HG02840 (cell line): ENCODE results near the gene IFRD1.
"Not testable (repeated sequence)": the region's sequence is repeated elsewhere in the genome, so short reads cannot be mapped to it uniquely, and the experiment has no call there.

Experiments
- ATAC-seq: cut with Tn5 transposase; IDR thresholded peaks from one replicate; pipeline ENCODE4 v1.9.1; 2021; ENCODE audit warnings: mild to moderate bottlenecking, moderate library complexity, moderate number of reproducible peaks; ENCODE audit not compliant: unreplicated experiment, low FRiP score

Gene IFRD1

DNA sequence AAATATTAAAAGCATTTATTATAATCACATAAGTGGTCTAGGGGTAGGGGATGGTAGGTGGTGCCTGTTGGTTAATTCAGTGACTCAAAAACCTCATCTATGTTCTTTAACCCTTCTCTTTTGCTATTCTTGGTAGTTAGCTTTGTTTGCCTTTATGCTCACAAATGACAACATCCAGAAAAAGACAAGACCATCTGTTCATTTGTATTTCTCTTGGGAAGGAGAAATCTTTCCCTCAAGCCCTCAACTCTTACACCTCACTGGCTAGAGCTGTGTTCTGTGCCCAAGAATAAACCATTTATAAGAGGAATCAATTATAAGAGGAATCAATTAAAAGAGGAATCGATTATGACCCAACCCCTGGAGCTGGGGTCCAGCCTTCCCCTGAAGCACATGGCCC lies 10.8 kb upstream of the IFRD1 start:
- no peak for ATAC-seq

- ATAC-seq = no peak
Observed at GRCh38 chr7:112442210-112442609, 8.1 kb upstream of the IFRD1 start.

DNA sequence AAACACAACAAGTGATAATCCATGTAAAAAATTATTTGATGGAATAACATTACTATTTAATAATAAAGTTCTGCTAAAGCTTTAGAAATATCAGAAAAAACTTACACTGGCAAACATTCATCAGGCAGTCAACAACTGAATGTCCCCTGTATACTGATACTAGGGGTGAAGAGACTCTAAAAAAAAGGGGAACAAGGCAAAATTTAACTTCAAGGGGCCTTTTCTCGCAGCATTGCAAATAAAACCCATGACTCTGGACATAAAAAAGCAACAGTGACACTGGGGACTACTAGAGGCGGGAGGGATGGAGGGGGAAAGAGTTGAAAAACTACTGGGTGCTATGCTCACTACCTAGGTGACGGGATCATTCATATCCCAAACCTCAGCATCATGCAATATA lies 5.8 kb upstream of the IFRD1 start:
- no peak for ATAC-seq

DNA sequence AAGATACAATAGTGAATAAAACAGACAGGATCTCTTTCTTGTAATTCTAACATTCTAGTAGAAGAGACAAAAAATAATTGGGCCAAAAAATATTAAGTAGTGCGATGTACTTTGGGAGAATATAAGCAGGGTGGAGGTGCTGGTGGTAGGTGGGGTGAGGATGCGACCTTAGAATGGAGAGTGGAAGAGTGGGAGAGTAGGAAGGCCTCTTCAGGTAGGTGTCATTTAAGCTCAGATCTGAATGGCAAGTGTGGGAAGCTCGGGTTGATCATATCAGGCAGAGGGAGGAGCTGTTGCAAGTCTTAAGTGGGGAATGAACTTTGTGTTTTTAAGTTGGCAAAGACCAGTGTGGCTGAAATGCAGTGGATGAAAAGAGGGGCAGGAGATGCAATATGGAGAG lies 3.8 kb upstream of the IFRD1 start:
- ATAC-seq = no peak

DNA sequence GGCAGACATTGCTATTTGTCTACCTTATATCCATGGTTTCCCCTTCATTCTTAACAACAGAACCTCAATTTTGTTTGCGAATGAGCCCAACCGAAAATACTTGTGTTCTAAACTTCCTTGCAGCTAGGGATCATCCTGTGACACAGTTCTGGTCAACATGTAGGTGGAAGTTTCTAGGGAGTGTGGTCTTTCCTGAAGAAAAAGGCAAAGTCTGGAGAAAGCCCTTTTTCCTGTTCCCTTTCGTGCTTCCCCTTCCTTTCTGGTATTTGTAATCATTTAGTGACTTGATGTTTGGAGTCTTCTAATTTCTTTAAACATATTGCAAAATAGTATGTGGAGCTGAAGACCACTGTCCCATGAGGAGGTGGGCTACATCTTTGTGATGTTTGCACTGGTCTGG lies 2.9 kb upstream of the IFRD1 start:
- no peak for ATAC-seq

DNA sequence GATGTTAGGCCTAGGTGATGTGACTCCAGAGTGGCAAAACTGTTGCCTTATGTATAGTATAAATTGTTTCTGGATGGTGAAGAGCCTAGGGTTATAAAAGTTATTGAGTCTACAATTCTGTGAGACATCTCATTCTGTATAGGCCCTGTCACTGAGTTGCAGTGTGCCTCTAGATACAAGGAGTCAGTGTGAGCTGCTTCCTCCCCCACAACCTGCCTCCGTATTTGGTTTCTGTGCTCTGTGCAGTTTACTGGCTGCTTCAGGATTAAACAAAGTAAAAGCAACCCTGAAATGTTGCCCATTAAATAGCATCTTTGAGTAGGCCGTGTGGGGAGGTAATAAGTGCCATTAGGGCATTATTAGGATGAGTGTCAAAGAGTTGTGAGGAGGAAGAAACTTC lies 1.9 kb upstream of the IFRD1 start:
- ATAC-seq = no peak

GRCh38 chr7:112448891-112449290 lies 1.4 kb upstream of the IFRD1 start:
- ATAC-seq = no peak

GRCh38 chr7:112449353-112449752 lies 907 bp upstream of the IFRD1 start:
- ATAC-seq = no peak

DNA sequence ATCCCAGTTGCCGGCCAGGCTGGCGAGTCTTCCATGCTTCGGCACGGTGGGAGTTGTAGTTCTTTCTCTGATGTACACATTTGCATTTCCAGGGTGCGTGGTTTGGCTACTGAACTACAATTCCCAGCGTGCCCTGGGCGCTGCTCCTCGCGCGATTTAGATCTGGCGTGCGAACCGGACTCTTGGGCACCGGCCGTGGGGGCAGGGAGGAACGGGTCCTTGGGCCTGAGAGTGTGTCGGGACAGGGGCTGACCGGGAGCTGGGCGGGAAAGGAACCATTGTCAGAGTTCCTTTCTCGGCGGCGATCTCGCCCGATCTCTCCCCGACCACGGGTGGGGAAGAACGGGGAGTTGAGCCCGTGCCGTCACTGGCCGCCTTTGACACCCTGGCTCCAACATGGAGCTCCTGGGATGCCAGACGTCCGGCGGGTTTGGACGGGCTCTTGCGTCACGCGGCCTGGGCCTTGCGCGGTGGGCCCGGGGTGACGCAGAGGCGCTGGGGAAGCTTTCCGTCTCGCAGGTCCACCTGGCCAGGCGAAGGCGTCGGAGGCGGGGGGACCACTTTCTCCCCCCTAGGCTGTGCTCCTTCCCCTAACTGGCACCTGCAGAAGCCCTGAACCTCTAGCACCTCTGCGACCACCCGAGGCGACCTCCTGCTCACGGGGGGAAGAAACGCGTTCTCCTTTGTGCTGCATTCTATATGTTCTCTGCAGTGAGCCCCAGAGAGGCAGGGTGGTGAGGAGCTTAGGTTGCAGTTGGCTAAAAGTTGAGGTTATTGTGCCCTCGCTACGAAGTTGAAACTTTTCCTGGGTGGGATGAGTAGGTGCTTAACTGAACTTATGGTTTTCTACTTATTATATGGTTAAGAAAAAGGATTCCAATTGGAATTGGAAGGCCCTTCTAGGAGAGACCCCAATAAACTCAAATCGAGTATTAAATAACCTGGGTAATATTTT lies 824 bp downstream of the IFRD1 start:
- ATAC-seq = peak; percentile 84

DNA sequence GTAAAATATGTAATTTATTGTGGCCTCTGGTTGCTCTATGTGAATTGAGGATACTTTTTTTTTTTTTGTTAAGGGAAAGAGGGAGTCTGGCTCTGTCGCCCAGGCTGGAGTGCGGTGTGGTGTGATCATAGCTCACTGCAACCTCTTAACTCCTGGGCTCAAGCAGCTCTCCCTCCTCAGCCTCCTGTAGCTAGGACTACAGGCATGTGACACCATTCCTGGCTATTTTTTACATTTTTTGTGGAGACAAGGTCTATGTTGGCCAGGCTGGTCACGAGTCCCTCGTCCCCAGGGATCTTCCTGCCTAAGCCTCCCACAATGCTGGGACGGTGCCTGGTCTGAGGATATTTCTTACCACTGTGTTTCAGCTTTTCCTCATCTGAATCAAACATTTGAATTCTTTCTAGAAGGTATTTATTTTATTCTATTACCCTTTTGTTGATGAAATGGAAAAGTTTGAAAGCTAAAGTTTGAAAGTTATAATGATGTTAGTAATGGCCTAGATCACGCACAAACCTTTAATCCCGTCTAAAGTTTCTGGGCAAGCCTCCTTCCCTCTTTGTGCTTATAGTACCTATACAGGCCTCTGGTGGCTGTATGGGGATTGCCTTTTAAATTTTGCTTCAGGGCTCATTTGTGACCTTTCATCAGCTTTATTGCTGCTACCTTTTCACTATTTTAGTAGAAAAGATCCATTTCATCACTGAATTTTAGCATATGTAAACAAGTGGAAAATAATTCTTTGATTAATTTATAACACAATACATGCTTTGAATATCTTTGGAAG lies 2.0 kb downstream of the IFRD1 start:
- no peak for ATAC-seq

DNA sequence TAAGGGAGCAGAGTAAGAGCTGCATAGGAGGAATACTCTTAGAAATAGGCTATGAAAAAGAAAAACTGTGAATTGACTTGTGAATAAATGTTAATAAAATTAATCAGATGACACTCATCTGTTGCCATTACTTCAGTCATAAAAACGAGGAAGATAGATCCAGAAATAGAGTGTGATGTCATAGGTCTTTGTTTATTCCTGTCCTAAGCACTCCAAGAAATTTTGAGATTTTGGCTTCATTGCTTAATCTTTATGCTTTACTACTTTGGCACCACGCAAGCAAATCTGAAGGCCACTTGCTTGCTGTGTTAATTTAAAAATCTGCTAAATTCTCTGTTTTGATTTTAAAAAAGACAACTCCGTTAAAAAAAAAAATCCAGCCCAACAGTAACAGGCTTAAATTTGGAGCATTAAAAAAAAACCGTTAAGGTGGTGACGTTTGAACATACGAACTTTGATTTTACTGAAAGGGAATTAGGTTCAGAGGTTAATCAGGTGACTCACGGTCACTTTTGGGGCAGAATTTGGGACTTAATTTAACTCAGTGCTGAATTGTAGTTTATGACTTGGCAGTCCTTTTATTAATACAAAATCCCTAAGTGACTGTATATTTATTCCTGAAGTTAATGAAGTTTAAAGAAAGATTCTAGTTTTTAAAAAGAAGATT lies 3.4 kb downstream of the IFRD1 start:
- no peak for ATAC-seq

GRCh38 chr7:112454191-112454590 lies 3.9 kb downstream of the IFRD1 start:
- ATAC-seq = not testable (repeated sequence)

DNA sequence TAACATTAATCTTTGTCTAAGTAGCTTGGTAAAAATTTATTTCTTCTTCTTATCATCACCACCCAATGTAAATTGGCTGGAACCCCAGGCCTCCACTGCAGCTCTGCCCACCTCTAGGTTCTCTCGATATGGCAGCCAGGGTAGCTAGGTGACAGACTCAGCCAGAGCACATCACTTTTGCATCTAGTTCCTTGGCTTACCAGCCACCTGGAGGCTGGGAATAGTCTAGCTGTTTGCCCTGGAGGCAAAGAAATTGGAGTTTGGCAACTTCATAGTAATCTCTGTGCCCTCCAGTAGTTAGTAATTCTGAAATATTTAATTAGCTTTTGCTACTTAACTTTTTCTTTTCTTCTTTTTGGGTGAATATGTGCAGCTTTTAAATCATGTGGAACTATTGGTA lies 9.4 kb downstream of the IFRD1 start:
- ATAC-seq = no peak

GRCh38 chr7:112462236-112462635 lies 12.0 kb downstream of the IFRD1 start:
- ATAC-seq = no peak

- ATAC-seq = no peak
Observed at GRCh38 chr7:112467867-112468266, 17.6 kb downstream of the IFRD1 start.

- ATAC-seq = no peak
Observed at GRCh38 chr7:112470194-112470593, 19.9 kb downstream of the IFRD1 start.

DNA sequence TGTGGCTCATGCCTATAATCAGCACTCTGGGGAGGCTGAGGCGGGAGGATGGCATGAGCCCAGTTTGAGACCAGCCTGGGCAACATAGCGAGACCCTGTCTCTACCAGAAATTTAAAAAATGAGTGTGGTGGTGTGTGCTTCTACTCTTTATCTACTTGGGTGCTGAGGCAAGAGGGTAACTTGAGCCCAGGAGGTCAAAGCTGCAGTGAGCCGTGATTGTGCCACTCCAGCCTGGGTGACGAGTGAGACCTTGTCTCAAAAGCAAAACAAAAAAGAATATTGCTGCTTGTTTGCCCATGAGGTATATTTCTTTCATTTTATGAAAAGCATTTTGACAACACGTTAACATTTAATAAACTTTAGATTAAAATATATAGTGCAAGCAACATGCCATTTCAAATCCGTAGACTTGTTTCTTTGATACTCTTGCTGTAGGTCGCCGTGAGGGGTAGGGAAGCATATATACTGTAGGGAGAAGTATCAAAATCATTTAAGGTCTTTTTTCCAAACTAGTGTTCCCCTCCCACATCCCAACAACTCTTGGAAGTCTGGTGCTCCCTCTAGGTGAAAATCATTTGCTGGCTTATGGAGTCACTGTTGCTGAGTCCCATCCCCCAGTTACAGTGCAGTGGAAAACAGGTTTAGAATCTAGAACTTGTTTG lies 26.3 kb downstream of the IFRD1 start:
- ATAC-seq = no peak

- ATAC-seq = no peak
Observed at GRCh38 chr7:112481121-112481736, 31.0 kb downstream of the IFRD1 start.

GRCh38 chr7:112481833-112482670 lies 31.8 kb downstream of the IFRD1 start:
- ATAC-seq = no peak
